Measurements from ENCODE around the gene NDUFS6.

DNA sequence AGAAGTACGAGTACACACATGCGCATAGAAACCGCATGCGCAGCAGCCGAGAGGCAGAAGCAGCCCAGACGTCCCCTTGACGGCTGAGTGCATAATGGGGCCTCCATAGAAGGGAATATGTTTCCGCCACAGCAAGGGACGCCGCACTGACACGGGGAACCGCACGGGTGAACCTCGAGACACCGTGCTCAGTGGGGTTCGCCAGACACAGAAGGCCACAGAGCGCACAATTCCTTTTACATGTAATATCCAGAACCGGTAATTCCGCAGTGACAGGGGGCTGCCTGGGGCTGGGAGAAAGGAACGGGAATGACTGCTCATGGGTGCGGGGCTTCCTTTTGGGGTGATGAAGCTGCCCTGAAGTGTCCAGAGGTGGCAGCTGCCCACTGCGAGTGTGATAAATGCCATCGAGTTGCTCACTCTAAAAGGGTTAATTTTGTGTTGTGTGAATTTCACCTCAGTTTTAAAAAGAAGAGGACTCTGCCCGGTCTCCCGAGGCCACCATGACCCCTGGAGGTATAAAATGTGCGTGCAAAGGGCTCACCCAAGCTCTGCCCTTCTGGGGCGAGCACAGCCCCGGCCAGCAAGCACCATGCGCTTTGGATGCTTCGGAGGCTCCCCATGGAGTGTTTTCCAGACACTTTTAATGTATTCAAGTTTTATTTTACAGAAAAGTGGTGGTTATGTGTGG, 31.3 kb upstream of the NDUFS6 start:
- TF ChIP-seq, protein P1, sequence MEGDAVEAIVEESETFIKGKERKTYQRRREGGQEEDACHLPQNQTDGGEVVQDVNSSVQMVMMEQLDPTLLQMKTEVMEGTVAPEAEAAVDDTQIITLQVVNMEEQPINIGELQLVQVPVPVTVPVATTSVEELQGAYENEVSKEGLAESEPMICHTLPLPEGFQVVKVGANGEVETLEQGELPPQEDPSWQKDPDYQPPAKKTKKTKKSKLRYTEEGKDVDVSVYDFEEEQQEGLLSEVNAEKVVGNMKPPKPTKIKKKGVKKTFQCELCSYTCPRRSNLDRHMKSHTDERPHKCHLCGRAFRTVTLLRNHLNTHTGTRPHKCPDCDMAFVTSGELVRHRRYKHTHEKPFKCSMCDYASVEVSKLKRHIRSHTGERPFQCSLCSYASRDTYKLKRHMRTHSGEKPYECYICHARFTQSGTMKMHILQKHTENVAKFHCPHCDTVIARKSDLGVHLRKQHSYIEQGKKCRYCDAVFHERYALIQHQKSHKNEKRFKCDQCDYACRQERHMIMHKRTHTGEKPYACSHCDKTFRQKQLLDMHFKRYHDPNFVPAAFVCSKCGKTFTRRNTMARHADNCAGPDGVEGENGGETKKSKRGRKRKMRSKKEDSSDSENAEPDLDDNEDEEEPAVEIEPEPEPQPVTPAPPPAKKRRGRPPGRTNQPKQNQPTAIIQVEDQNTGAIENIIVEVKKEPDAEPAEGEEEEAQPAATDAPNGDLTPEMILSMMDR (IDR thresholded peaks at IDR 0.05) = no peak
- TF ChIP-seq POLR2A (IDR thresholded peaks at IDR 0.05) = no peak

Data from heart left ventricle (tissue), 13 donors.